Neural progenitor cell (in vitro differentiated cells): ENCODE results near the gene FAS.

ENCODE experiments used
- CTCF ChIP-seq: fragments of 200-600 bp; sonication (generic); IDR thresholded peaks from 2 replicates; pipeline ENCODE4 v1.5.1; 2017; ENCODE audit warnings: antibody characterized with exemption, mild to moderate bottlenecking
- EZH2 ChIP-seq: fragments of 200-600 bp; sonication (generic); IDR thresholded peaks from 2 replicates; pipeline ENCODE4 v1.6.1; 2017; ENCODE audit warnings: antibody characterized with exemption, mild to moderate bottlenecking, moderate library complexity

GRCh38 chr10:88987243-88987725 is 3.3 kb upstream of the FAS start:
- TF ChIP-seq CTCF (no peak), EZH2 (no peak)
